ENCODE measurements around the gene SPATA21. TPM values are rescaled to one million over a fixed set of nuclear protein-coding genes. Genes with fewer than 3 reads are reported as not detected.

Gene SPATA21
- total and polyA plus RNA-seq, 10 of the 15 experiments (the other 5 are each of a cell fraction or from before 2014, with no cell fraction given), result 0.05 to 1.1 (median 0.24) TPM; not detected in 1

GRCh38 chr1:16367968-16368890 lies 69.0 kb downstream of the SPATA21 start (continued):
- no peak for TF ChIP-seq E2F4 (IDR thresholded peaks at IDR 0.05; ENCODE audit: low read depth, low read length)
- TF ChIP-seq ATF2 (IDR thresholded peaks at IDR 0.05; ENCODE audit: low read length), result no peak; the same call in 1 of the 2 replicates
- TF ChIP-seq EGR1 (IDR thresholded peaks at IDR 0.05; ENCODE audit: borderline replicate concordance in 1 of 2, low read depth in 2 of 2, low read length in 2 of 2), result no peak
- no peak for TF ChIP-seq SUPT20H (IDR thresholded peaks at IDR 0.05; ENCODE audit: borderline replicate concordance, control insufficient read depth, low read depth, low read length)
- no peak for TF ChIP-seq CTCF (IDR thresholded peaks at IDR 0.05 in 2 of 3, conservative IDR thresholded peaks at IDR 0.05 in 1 of 3; ENCODE audit: control insufficient read depth in 2 of 3, extremely low read depth in 1 of 3, insufficient read depth in 1 of 3, low read depth in 3 of 3, low read length in 3 of 3)
- TF ChIP-seq NBN (IDR thresholded peaks at IDR 0.05), result no peak
- TF ChIP-seq BMI1 (IDR thresholded peaks at IDR 0.05; ENCODE audit: borderline replicate concordance), result peak; percentile 18; the same call in 1 of the 2 replicates
- no peak for TF ChIP-seq NR2C1 (IDR thresholded peaks at IDR 0.05)
- TF ChIP-seq ELK1 (IDR thresholded peaks at IDR 0.05; ENCODE audit: low read depth, low read length), result no peak
- no peak for TF ChIP-seq FOXK2 (IDR thresholded peaks at IDR 0.05)
- TF ChIP-seq KAT2A (conservative IDR thresholded peaks at IDR 0.05; ENCODE audit: control insufficient read depth, low read depth, low read length), result no peak
- TF ChIP-seq ZNF622 (IDR thresholded peaks at IDR 0.05), result no peak
- peak in 1 of 2 experiments; percentile 72; a peak in 1 of 4 replicates for TF ChIP-seq IKZF2 (IDR thresholded peaks at IDR 0.05)
- no peak for TF ChIP-seq POU2F2 (IDR thresholded peaks at IDR 0.05; ENCODE audit: borderline replicate concordance, low read depth, low read length)
- TF ChIP-seq NFIC (IDR thresholded peaks at IDR 0.05; ENCODE audit: low read depth, low read length), result peak; percentile 39
- no peak; the same call in 1 of the 2 replicates for TF ChIP-seq BACH1 (IDR thresholded peaks at IDR 0.05; ENCODE audit: borderline replicate concordance)
- peak; percentile 59; the same call in 1 of the 2 replicates for TF ChIP-seq MLLT1 (IDR thresholded peaks at IDR 0.05)
- TF ChIP-seq GATAD2B (conservative IDR thresholded peaks at IDR 0.05; ENCODE audit: low read depth), result 0 out of 2 replicates have a peak, but pooled peaks have one; percentile 10
- no peak for TF ChIP-seq ZSCAN29 (IDR thresholded peaks at IDR 0.05)
- TF ChIP-seq PAX8 (IDR thresholded peaks at IDR 0.05), result 0 out of 2 replicates have a peak, but pooled peaks have one; percentile 30
- no peak for TF ChIP-seq STAT1 (conservative IDR thresholded peaks at IDR 0.05)
- TF ChIP-seq ZBED1 (IDR thresholded peaks at IDR 0.05; ENCODE audit: borderline replicate concordance), result no peak

Measured in GM12878 (cell line).